Neural progenitor cell (in vitro differentiated cells): ENCODE measurements around the gene MYBPC1.

Source experiments
- EZH2 ChIP-seq: fragments of 200-600 bp; sonication (generic); IDR thresholded peaks from 2 replicates; pipeline ENCODE4 v1.6.1; 2017; ENCODE audit warnings: antibody characterized with exemption, mild to moderate bottlenecking, moderate library complexity
- EZH2phosphoT487 ChIP-seq: fragments of 200-600 bp; sonication (generic); IDR thresholded peaks from 2 replicates; pipeline ENCODE4 v1.6.1; 2017; ENCODE audit warnings: antibody characterized with exemption
- TF ChIP-seq, protein P1 (sequence below): fragments of 200-600 bp; sonication (generic); IDR thresholded peaks from 2 replicates; pipeline ENCODE4 v1.5.1; 2017; ENCODE audit warnings: antibody characterized with exemption, mild to moderate bottlenecking

DNA sequence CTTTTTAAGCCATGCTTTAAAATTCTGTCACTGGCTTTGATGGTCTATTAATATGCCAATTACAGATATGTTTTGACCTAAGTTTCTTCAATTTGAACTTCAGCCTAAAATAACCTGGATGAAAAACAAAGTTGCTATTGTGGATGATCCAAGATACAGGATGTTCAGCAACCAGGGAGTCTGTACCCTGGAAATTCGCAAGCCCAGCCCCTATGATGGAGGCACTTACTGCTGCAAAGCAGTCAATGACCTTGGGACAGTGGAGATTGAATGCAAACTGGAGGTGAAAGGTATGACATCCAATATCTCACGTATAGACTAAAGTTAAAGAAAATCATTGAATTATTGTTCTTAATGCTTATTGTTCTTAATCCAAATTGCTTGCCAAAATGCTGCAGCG, 85.5 kb downstream of the MYBPC1 start:
- TF ChIP-seq, protein P1, sequence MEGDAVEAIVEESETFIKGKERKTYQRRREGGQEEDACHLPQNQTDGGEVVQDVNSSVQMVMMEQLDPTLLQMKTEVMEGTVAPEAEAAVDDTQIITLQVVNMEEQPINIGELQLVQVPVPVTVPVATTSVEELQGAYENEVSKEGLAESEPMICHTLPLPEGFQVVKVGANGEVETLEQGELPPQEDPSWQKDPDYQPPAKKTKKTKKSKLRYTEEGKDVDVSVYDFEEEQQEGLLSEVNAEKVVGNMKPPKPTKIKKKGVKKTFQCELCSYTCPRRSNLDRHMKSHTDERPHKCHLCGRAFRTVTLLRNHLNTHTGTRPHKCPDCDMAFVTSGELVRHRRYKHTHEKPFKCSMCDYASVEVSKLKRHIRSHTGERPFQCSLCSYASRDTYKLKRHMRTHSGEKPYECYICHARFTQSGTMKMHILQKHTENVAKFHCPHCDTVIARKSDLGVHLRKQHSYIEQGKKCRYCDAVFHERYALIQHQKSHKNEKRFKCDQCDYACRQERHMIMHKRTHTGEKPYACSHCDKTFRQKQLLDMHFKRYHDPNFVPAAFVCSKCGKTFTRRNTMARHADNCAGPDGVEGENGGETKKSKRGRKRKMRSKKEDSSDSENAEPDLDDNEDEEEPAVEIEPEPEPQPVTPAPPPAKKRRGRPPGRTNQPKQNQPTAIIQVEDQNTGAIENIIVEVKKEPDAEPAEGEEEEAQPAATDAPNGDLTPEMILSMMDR: no peak
- TF ChIP-seq EZH2phosphoT487: no peak
- no peak for TF ChIP-seq EZH2
